Embryonic facial prominence (tissue), 1 donor: ENCODE measurements around the gene GGCT.

Experiments
- DNase-seq: peaks from one replicate; pipeline ENCODE4 v3.0.0-alpha.2; 2016; ENCODE audit errors: extremely low spot score

Gene GGCT

DNA sequence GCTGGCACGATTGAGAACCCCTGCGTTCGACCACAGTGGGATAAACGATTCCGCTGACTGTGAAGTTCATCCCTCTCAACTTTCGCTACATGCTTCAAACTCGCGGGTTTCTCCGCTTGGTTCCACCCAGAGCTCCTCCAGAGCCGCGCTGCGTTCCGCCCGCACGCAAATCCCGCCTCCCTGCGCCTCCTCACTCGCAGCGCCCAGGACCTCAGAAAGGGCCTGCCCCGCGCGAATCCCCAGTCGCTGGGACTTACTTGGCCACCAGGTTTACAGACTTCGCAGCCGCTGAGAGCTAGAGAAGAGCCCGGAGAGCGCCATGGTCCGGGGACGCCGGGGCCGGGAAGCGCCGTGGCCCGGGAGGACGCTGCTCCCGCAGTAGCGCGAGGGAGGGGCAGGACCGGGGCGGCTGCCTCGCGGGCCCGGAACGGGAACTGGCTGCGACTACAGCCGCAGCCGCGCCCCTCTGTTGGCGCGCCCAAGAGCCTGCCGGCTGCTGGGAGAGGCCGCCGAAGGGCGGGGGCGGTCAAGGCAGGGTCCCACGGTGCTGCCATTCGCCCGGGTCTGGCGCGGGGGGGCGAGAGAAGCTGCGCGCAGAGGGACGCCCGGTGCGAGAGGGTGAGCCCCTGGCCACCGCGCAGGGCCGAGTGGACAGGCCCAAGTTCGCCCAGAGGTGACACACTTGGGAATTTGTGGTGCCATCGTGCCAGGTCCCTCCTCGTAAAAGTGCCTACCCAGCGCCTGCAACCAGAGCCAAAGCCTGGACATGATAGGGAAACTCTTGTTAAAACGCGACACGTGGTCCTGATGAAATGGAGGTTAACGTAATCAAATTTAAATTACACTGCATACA is 26.1 kb downstream of the GGCT start, which contains the start of gene NOD1:
Gene NOD1 (minus strand): TSS at position 436 of the 853 bp plus-strand sequence. CDS start 21,863 bp downstream, outside the sequence.
- DNase-seq: peak; percentile 19

DNA sequence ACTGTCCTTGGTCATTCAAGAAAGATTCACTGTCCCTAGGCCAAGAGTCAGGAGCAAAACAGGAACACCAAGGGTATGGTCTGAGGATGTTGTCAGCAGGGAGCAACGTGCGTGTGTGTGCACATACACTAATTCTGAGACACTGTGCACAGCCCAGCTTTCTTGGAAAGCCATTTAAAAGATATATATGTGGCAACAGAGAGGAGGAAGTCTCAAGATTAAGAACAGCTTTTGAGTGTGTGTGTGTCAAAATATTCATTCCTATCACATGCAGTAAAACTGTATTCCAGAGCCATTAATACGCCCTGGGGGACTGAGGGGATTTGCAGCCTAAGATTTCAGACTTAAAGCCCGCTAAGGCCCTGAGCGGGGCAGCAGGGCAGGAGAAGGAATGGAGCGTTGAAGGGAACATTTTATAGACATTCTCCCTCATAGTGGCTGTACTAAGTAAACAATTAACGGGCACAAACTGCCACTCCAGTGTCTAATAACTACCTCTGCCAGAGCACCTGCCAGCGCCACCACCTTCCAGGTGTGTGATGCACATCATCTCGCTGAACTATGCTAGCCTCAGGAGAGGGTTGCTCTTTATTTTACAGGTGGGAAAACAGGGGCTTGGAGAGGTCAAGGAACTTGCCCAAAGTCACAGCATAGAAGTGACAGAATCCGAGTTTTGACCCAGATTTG is 28.0 kb downstream of the GGCT start:
- DNase-seq: no peak

DNA sequence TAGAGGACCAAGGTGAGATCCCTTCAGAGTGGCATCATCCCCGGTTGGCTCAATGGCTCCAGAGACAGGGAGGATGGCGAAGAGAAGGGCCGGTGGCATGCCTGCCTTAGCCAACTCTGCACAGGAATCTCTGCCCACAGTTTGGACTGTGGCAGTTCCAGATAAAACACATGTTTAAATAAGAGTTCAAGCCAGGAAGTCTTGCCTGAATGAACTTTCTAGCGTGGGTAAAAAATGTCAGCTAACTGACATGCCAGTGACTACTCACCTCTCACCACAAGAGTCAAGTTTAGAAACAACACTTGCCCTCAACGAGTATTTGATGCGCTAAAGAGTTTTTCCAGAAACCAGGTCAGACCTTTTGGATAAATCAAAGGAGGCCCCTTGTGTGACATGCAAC is 29.0 kb downstream of the GGCT start:
- no peak for DNase-seq

DNA sequence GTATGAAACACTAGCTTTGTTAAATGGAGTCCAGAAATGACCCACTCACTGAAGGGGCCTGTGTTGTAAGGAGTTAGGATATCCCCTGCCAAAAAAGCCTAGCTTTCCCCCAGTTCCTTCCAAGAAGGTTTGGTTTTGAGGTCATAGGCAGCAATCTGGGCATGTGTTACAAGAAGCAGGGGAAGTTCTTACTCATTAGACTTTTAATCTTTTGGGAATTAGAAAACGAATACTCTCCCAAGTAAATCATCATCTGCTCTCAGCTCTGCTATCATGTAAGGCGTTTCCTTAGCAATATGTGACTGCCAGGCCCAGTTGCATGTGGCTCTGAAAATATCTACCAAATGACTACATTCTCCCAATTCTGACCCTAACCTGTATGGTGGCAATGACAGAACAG is 29.7 kb downstream of the GGCT start:
- no peak for DNase-seq

DNA sequence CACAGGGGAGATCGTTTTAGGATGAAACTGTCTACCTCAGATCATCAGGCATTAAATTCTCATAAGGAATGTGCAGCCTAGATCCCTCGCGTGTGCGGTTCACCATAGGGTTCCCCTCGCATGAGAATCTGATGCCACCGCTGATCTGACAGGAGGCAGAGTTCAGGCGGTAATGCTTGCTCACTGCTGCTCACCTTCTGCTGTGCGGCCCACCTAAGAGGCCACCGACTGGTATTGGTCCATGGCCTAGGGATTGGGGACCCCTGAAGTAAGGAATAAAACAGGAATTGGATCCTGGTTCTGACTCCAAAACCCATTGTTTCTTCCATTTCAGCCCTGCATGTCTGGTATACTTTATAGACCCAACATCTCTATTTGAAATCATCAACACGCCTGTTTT is 30.1 kb downstream of the GGCT start:
- DNase-seq: no peak

DNA sequence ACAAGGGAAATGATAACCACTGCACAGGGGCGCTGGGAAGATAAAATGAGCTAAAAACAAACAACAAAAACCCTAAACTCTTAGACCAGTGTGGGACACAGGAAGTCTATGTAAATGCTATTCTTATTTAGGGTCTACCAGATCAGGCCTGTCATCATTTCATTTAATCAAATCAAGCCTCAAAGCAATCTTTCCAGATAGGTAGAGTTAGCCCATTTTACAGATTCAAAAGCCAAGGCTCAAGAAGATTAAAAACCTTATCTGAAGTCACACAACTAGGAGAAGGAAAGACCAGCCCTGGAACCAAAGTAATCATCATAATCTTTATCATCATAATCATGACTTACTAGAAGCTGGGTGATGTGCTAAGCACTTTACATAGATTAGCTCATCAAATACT is 30.7 kb downstream of the GGCT start:
- no peak for DNase-seq

DNA sequence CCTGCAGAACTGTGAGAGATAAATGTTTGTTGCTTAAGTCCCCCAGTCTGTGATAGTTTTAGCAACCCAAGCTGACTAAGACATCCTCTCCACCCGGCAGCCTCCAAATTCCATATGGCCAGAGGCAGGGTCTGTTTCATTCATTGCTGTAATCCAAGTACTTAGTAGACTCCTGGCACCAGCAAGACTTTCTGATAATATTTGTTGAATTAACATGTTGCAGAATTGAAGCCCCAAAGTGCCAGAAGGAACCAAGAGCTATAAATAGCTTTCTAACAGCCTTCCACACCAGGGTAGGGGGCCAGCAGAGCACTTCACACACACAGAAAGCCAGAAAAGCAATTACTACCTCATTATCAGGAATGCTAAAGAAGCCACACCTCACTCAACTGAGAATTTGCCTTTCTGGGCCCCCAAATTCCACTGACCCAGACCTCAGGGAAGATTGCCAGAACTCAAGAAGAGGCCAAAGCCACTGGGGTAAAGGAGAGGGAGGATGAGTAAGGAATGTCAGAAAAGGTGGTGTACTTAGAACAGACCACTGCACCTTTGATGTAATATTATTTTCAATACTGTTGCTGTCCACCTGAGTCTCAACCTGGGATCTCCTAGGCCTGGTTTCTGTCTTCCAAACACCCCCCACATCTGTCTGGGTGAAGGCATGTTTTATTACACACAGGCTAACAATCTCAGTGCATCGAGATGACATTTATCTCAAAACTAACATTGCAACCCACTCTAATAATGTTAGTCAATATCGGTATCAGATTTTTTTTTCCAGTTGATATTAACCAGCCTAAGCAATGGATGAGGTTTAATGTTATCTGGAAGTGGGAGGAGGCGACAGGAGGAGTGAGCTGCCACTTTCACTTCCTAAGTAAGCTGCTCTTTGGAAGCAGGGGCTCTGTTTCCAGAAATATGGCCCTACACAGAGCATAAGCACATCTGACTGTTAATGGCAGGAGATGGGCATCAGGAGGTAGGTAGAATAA is 31.5 kb downstream of the GGCT start:
- DNase-seq: no peak

DNA sequence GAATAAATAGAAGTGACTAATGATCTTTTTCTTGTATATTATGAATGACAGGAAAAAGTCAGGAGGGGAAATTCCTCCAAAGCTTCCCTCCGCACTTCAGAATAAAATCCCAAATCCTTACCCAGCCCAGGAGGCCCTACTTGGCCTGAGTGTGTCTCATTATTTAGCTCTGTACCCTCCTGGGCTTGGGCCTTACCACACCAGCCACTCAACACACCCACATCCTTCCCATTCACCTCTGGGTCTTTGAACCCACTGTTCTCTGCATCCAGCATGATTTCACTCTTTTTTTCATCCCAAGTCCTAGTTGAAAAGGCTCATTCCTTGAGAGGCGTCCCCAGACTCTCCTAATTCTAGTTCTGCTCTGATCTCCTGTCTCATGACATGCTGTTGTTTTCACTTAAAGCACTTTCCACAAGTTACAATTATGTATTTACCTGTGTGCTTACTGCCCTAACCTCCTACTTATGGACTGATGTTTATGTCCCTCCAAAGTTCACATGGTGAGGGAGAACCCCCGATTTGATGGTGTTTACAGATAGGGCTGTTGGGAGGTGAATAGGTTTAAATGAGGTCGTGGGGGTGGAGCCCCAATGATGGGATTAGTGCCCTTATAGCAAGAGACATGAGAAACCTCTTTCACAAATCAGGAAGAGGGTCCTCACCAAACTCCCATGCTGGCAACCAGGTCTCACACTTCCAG is 32.4 kb downstream of the GGCT start:
- no peak for DNase-seq

DNA sequence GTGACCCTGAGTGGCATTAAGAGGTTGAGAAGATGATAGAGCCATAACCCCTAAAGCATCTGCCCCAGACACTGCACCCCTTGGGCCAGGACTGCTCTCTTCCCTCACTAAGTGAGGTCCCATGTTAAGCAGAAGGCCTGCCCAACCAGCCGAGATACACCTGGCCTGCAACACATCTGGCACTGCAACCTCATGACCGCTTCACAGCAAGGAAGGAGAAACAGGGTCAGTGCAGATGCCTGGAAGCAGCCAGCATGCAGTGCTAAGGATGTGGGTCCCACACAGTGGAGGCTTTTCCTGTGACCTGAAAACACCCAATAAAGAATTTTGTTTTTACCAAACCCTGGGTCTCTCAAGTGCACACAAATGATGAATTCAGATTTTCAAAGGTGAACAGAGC is 33.4 kb downstream of the GGCT start:
- no peak for DNase-seq

DNA sequence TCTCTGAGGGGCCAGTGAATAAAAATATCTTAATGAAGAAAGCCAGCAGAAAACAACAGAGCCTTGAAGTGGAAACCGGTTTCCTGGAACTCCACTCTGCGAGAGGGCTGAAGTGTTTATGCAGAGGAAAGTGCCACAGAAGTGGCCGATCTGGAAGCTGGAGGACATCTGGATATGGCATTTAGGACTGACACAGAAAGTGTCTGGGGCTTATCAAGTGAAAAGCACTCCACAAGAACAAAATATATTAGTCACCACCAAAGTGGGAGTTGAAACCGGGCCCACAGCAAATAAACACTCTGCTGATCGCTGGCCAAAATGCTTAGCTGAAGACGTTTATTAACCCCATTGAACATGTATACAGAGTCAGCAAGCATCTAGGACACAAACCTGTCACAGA is 33.9 kb downstream of the GGCT start:
- no peak for DNase-seq

DNA sequence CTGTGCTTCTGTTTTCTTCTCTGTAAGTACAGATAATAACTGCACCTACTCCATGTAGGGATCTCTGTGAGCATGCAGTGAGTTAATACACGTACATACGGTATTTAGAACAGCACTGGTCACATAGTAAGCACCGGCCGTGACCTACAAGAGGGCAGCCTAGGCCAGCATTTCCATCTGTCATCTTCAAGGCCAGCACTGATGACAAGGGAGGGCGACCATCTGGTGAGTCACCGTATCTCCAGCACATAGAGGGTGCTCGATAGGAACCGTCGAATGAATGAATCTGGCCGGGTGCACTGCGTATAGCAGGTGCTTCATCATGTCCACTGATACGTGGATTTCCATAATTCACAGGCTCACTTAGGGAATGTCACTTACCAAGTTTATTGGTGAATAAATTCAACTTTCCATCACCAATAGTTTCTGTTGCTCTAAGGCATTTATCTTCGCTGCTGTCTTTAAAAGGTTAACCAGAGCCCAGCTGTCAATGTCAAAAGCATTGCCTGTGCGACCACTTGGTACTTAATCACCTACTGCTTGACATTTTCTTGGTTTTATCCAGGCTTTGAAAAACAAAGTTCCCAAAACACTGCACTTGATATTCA is 34.4 kb downstream of the GGCT start:
- no peak for DNase-seq

DNA sequence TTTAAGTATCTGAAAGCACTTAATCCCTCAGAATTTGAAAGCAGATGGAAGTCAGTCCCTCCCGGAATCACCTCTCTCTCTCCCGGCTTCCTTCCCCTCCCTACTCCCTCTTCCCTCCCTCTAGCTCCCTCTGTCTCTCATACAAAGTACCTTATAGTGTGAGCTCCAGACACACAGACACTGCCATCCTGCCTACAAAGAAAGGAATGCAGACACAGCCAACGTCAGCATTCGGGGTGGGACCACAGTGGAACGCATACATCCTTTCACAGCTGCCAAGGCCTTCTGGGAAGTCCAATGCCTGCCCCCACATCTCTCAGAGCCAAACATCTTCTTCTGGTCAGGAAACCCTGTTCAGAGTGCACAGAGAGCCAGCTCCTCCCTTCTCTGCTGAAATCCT is 35.3 kb downstream of the GGCT start:
- peak; percentile 35 for DNase-seq

DNA sequence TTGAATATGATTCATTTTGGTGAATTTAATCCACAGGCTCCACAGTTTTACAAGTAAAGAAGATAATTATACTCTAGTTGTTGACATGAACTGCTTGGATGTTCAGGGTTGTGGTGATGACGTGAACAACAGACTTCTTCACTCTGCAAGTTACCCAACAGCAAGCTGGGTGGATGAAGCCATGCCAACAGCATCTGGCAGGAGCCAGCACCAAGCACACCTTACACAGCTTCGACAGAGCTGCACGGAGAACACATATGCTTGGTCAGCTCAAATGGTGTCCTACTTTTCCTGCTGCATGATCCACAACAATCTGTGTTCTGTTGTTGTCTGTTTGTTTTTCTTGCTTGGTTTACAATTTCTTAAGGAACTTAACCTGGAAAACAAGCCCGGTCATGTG is 35.8 kb downstream of the GGCT start:
- no peak for DNase-seq

DNA sequence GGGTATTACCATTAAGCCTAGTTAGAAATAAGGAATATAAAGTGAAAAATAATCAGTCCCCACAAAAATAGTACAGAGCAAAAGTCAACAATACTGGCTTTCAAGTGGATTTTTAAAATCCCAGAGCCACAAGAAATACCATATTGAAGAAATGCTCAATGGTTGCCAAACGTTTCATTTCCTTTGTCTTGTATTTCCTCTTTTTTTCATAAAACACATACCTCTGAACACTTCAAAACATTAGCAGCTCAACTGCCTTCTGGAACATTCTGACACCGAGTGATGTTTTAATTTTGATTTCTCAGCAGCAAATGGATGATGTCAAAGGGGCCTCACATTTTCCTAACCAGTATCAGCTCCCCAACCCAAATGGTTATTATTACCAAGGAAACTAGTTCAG is 36.6 kb downstream of the GGCT start:
- DNase-seq: no peak

DNA sequence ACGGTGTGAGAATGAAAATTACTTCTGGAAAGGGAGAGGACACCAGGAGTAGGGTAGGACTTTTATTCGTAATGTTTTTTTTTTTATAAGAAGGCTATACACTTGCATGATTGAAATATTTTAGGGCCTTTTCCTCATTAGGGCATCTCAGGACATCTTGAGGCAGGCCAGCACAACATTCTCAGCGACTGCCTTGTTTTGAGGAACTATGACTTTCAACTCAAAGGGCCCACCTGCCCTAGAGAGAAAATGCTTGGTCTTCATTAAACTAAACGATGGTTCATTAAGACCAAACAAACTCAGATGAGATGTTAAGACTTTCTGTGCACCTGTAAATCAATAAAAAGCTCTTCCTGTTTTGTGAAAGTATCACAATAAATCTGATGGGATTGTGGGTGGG is 37.4 kb downstream of the GGCT start:
- DNase-seq: no peak

DNA sequence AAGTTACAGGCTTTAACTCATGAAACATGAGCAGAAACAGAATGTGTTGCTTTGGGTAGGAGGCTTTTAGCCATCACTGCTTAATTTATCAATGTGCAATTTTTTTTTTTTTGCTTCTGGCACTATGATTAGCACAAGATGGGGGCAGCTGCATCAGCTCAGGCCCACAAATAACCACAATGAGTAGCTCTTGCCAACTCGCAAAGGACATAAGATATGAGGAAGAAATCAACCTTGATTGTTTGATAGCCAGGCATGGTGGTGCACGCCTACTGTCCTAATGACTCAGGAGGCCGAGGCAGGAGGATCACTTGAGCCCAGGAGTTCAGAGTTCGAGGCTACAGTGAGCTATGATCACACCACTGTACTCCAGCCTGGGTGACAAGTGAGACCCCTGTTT is 38.4 kb downstream of the GGCT start:
- no peak for DNase-seq

DNA sequence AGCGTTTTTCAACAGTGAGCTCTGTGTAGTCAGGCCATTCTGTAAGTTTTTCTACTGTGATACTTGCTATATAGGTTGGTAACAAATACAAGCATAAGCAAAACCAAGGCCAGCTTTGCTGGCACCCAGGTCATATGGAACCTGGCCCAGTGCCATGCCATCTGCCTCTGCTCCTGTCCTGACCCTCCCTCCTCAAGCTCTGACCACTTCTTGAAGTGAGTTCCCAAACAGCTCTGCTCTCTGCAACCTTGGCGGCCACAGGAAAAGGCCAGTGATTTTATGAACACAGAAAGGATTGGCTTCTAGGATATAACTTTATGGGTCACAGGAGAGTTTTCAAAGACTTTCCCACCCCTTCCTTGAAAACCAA is 38.8 kb downstream of the GGCT start:
- no peak for DNase-seq

DNA sequence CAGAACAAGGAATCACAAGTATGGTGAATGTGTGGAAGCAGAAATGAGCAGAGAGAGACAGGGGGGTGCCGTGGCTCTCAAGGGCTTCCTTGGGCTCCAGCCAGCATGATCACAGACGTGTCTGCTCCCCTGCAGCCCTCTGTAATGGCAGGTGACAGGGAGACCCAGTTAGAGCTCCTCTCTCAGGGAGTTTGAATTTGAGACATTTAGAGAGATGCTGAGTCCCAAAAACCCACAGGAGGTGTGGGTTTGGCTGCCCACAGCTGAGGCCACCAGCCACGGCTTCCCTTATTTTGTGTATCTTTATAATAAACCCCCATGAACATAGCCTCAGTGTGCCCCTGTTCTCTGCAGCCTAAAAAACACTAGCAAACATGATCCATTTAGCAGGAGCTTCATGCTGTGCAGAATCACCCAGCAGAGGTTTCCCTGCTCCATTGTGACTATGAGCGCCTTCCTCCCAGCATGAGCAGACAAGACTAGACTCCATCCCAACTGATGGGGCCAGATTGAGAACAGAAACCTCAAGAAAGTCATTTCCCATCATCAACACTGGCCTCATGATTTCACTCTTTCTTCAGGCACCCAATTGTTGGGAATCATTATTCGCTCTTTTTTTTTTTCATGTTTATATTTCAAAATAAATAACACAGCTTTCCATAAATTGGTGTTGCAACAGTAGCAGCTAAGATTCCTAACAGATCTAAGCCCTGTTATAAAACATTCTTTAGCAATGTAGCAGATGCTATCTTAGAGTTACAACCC is 39.4 kb downstream of the GGCT start:
- DNase-seq: no peak

DNA sequence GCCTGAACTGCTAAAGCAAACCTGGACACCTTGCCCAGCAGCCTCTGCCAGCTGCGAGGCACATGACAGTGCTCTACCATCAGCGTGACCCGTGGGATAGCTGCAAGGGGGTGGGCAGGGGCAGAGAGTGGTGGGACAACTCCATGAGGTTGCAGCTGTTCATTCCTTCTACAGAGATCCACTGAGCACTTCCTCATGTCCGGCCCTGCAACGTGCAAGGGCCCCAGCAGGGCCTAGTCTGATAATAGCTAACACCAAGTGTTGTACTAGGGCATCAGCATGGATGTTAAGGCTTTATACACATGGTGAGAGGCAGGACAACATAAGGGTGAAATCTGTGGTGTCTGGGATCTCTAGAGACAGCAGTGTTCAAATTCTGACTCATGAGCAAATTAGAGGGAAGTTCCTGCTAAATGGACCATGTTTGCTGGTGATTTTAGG is 40.4 kb downstream of the GGCT start:
- no peak for DNase-seq
